GM12878 (cell line): Measurements from ENCODE around the gene CSTA. TPM values are rescaled to one million over a fixed set of nuclear protein-coding genes. Genes with fewer than 3 reads are reported as not detected.

Source experiments
- BCL11A ChIP-seq: IDR thresholded peaks from 2 replicates; pipeline ENCODE4 v1.6.1; 2011; ENCODE audit warnings: low read depth, low read length
- CBX5 ChIP-seq: sonication (generic); IDR thresholded peaks from 2 replicates; pipeline ENCODE4 v1.6.1; 2016; ENCODE audit warnings: low read depth, moderate library complexity, mild to moderate bottlenecking, inconsistent platforms
- CHD1 ChIP-seq: IDR thresholded peaks from 2 replicates; pipeline ENCODE4 v1.6.1; 2012; ENCODE audit warnings: low read depth, low read length, improper control_type of control experiment
- FOXM1 ChIP-seq: IDR thresholded peaks from 2 replicates; pipeline ENCODE4 v1.6.1; 2012; ENCODE audit warnings: low read depth, mild to moderate bottlenecking, inconsistent platforms, low read length, moderate library complexity
- GATAD2B ChIP-seq: fragments of 450-650 bp; conservative IDR thresholded peaks from 2 replicates; pipeline ENCODE4 v1.6.1; 2017; ENCODE audit warnings: low read depth, mild to moderate bottlenecking, moderate library complexity
- HCFC1 ChIP-seq: fragments of 150-350 bp; IDR thresholded peaks from 2 replicates; pipeline ENCODE4 v1.6.1; 2014; ENCODE audit warnings: low read length
- HDGF ChIP-seq: fragments of 450-650 bp; IDR thresholded peaks from 2 replicates; pipeline ENCODE4 v1.6.1; 2016; ENCODE audit warnings: antibody characterized with exemption
- IKZF1 ChIP-seq: fragments of 450-650 bp; conservative IDR thresholded peaks from 2 replicates; pipeline ENCODE4 v1.6.1; 2017; ENCODE audit warnings: antibody characterized with exemption, mild to moderate bottlenecking
- JUND ChIP-seq: IDR thresholded peaks from 2 replicates; pipeline ENCODE4 v1.6.1; 2012; ENCODE audit warnings: low read depth, mild to moderate bottlenecking, low read length, improper control_type of control experiment, moderate library complexity
- LARP7 ChIP-seq: fragments of 450-650 bp; IDR thresholded peaks from 2 replicates; pipeline ENCODE4 v1.6.1; 2017; ENCODE audit warnings: mild to moderate bottlenecking
- MEF2A ChIP-seq: IDR thresholded peaks from 2 replicates; pipeline ENCODE4 v1.6.1; 2011; ENCODE audit warnings: low read depth, mild to moderate bottlenecking, low read length, moderate library complexity; ENCODE audit not compliant: insufficient read depth
- MEF2B ChIP-seq: fragments of 450-650 bp; IDR thresholded peaks from 2 replicates; pipeline ENCODE4 v1.6.1; 2018; ENCODE audit warnings: mild to moderate bottlenecking, moderate library complexity; ENCODE audit not compliant: partially characterized antibody, poor library complexity, severe bottlenecking
- MLLT1 ChIP-seq: fragments of 450-650 bp; IDR thresholded peaks from 2 replicates; pipeline ENCODE4 v1.6.1; 2016; ENCODE audit warnings: mild to moderate bottlenecking
- RB1 ChIP-seq: fragments of 450-650 bp; formaldehyde crosslinking; IDR thresholded peaks from 2 replicates; pipeline ENCODE4 v1.6.1; 2017; ENCODE audit warnings: mild to moderate bottlenecking, borderline replicate concordance
- SIN3A ChIP-seq: IDR thresholded peaks from 2 replicates; pipeline ENCODE4 v1.6.1; 2012; ENCODE audit warnings: low read depth, low read length, improper control_type of control experiment
- SMC3 ChIP-seq: IDR thresholded peaks from 2 replicates; pipeline ENCODE4 v1.6.1; 2011; ENCODE audit warnings: low read length, improper control_type of control experiment, borderline replicate concordance
- SPI1 ChIP-seq: IDR thresholded peaks from 2 replicates; pipeline ENCODE4 v1.6.1; 2011; ENCODE audit warnings: low read depth, mild to moderate bottlenecking, low read length, moderate library complexity, borderline replicate concordance; ENCODE audit not compliant: insufficient read depth
- TAF1 ChIP-seq: IDR thresholded peaks from 2 replicates; pipeline ENCODE4 v1.6.1; 2011; ENCODE audit warnings: mild to moderate bottlenecking, low read depth, low read length, borderline replicate concordance
- TARDBP ChIP-seq: IDR thresholded peaks from 2 replicates; pipeline ENCODE4 v1.6.1; 2016; ENCODE audit warnings: borderline replicate concordance
- polyA plus RNA-seq, 11 experiments: library from polyadenylated mRNA; depleted of rRNA in 4 of 11; unstranded in 6 of 11; stranded (reverse) in 5 of 11; fragments of >200 nt; fragmentation: Nextera tagmentation in 4 of 11; fragmentation: Illumina TruSeq in 1 of 11; extraction: Ambion mirVana in 4 of 11; extraction: Trizol in 1 of 11; gene quantifications; 1 replicate in 1 of 11; 2 replicates in 10 of 11; pipeline versions ENCODE4 v1.2.1 to v1.2.3, GENCODE V29; 2011 to 2016; ENCODE audit warnings: inconsistent platforms in 2 of 11, missing spikeins in 2 of 11, low read depth in 1 of 11
- total RNA-seq, 4 experiments: library from RNA; depleted of rRNA in 3 of 4; stranded (reverse); fragments of >200 nt in 3 of 4; fragmentation: Illumina TruSeq in 1 of 4; extraction: Trizol in 1 of 4; gene quantifications; 2 replicates each; pipeline versions ENCODE4 v1.2.1 to v1.2.3, GENCODE V29; 2013 to 2021
- TF ChIP-seq, protein P1 (sequence below): fragments of 450-650 bp; IDR thresholded peaks from 2 replicates; pipeline ENCODE4 v1.6.1; 2016; ENCODE audit warnings: mild to moderate bottlenecking, moderate library complexity, borderline replicate concordance
- TF ChIP-seq, protein P2 (sequence below): fragments of 450-650 bp; IDR thresholded peaks from 2 replicates; pipeline ENCODE4 v1.6.1; 2017; ENCODE audit warnings: low read depth, mild to moderate bottlenecking, moderate library complexity
- TF ChIP-seq, protein P3 (sequence below): IDR thresholded peaks from 2 replicates; pipeline ENCODE4 v1.6.1; 2011; ENCODE audit warnings: borderline replicate concordance, low read depth, mild to moderate bottlenecking, moderate library complexity, low read length; ENCODE audit not compliant: insufficient read depth, poor library complexity, severe bottlenecking

CSTA gene
- total and polyA plus RNA-seq, 10 of the 15 experiments (the other 5 are each of a cell fraction or from before 2014, with no cell fraction given), result 1.8 to 6.7 (median 3.4) TPM

GRCh38 chr3:122299215-122299614 lies 25.8 kb upstream of the CSTA start (continued):
- TF ChIP-seq SPI1, result no peak
- no peak for TF ChIP-seq RB1
- TF ChIP-seq HDGF, result no peak
- no peak for TF ChIP-seq TARDBP
- no peak for TF ChIP-seq CHD1
- no peak for TF ChIP-seq JUND
- TF ChIP-seq BCL11A, result no peak
- peak; percentile 10 for TF ChIP-seq MEF2B
- TF ChIP-seq GATAD2B, result peak; percentile 64; the same call in 1 of the 2 replicates
- no peak for TF ChIP-seq MEF2A
- no peak for TF ChIP-seq HCFC1
- TF ChIP-seq LARP7, result no peak
- TF ChIP-seq SMC3, result no peak
- TF ChIP-seq FOXM1, result peak; percentile 39; the same call in 1 of the 2 replicates
- TF ChIP-seq SIN3A, result no peak
- TF ChIP-seq, protein P1, sequence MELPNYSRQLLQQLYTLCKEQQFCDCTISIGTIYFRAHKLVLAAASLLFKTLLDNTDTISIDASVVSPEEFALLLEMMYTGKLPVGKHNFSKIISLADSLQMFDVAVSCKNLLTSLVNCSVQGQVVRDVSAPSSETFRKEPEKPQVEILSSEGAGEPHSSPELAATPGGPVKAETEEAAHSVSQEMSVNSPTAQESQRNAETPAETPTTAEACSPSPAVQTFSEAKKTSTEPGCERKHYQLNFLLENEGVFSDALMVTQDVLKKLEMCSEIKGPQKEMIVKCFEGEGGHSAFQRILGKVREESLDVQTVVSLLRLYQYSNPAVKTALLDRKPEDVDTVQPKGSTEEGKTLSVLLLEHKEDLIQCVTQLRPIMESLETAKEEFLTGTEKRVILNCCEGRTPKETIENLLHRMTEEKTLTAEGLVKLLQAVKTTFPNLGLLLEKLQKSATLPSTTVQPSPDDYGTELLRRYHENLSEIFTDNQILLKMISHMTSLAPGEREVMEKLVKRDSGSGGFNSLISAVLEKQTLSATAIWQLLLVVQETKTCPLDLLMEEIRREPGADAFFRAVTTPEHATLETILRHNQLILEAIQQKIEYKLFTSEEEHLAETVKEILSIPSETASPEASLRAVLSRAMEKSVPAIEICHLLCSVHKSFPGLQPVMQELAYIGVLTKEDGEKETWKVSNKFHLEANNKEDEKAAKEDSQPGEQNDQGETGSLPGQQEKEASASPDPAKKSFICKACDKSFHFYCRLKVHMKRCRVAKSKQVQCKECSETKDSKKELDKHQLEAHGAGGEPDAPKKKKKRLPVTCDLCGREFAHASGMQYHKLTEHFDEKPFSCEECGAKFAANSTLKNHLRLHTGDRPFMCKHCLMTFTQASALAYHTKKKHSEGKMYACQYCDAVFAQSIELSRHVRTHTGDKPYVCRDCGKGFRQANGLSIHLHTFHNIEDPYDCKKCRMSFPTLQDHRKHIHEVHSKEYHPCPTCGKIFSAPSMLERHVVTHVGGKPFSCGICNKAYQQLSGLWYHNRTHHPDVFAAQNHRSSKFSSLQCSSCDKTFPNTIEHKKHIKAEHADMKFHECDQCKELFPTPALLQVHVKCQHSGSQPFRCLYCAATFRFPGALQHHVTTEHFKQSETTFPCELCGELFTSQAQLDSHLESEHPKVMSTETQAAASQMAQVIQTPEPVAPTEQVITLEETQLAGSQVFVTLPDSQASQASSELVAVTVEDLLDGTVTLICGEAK, result no peak
- TF ChIP-seq MLLT1, result no peak
- TF ChIP-seq, protein P2, sequence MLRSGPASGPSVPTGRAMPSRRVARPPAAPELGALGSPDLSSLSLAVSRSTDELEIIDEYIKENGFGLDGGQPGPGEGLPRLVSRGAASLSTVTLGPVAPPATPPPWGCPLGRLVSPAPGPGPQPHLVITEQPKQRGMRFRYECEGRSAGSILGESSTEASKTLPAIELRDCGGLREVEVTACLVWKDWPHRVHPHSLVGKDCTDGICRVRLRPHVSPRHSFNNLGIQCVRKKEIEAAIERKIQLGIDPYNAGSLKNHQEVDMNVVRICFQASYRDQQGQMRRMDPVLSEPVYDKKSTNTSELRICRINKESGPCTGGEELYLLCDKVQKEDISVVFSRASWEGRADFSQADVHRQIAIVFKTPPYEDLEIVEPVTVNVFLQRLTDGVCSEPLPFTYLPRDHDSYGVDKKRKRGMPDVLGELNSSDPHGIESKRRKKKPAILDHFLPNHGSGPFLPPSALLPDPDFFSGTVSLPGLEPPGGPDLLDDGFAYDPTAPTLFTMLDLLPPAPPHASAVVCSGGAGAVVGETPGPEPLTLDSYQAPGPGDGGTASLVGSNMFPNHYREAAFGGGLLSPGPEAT, result peak; percentile 45; the same call in 1 of the 2 replicates
- TF ChIP-seq, protein P3, sequence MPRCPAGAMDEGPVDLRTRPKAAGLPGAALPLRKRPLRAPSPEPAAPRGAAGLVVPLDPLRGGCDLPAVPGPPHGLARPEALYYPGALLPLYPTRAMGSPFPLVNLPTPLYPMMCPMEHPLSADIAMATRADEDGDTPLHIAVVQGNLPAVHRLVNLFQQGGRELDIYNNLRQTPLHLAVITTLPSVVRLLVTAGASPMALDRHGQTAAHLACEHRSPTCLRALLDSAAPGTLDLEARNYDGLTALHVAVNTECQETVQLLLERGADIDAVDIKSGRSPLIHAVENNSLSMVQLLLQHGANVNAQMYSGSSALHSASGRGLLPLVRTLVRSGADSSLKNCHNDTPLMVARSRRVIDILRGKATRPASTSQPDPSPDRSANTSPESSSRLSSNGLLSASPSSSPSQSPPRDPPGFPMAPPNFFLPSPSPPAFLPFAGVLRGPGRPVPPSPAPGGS, result peak; percentile 49
- 0 out of 2 replicates have a peak, but pooled peaks have one; percentile 10 for TF ChIP-seq CBX5
- TF ChIP-seq IKZF1, result peak; percentile 37
- TF ChIP-seq TAF1, result no peak
